ENCODE data around the gene KRT75.

The KRT75 gene

DNA sequence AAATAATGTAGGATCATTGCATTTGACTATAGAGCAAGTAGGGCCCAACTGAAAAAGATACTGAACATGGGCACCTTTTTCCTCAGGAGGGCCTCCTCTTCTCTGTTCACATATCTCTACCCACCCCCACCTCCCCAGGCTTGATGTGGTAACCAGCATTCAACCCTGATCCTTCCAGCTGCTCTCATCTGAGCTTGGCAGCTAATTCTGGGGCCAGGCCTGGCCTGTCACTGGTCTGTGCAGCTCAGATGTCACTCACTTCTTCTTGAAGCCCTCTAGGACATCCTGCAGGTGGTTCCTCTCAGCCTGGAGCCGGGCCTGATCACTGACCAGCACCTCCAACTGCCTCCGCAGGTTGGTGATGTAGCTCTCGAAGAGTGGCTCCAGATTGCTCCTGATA lies 50.8 kb downstream of the KRT75 start:
- H3K27ac ChIP-seq = no peak overlapping the region
- TF ChIP-seq ZFX (IDR thresholded peaks at IDR 0.05) = no peak
- TF ChIP-seq, protein P1, sequence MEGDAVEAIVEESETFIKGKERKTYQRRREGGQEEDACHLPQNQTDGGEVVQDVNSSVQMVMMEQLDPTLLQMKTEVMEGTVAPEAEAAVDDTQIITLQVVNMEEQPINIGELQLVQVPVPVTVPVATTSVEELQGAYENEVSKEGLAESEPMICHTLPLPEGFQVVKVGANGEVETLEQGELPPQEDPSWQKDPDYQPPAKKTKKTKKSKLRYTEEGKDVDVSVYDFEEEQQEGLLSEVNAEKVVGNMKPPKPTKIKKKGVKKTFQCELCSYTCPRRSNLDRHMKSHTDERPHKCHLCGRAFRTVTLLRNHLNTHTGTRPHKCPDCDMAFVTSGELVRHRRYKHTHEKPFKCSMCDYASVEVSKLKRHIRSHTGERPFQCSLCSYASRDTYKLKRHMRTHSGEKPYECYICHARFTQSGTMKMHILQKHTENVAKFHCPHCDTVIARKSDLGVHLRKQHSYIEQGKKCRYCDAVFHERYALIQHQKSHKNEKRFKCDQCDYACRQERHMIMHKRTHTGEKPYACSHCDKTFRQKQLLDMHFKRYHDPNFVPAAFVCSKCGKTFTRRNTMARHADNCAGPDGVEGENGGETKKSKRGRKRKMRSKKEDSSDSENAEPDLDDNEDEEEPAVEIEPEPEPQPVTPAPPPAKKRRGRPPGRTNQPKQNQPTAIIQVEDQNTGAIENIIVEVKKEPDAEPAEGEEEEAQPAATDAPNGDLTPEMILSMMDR (conservative IDR thresholded peaks at IDR 0.05) = no peak

DNA sequence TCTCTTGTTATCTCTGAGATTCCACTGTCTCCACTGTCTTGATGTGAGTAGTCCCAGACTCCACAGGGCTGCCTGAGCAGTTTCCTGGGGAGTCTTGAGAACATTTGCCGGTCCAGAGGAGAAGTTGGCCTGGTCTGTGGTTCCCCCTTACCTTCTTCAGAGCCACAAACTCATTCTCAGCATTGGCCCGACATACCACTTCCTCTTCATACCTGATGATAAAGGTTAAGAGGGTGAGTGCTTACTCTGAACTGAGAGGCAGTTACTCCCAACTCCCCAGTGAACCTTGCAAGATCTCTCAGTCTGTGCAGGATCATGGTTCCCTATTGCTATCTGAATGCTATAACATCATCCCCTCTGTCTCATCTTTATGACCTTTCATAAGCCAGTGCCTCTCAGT lies 51.3 kb downstream of the KRT75 start:
- no peak overlapping the region for H3K27ac ChIP-seq
- TF ChIP-seq ZFX (IDR thresholded peaks at IDR 0.05) = no peak
- TF ChIP-seq, protein P1 (conservative IDR thresholded peaks at IDR 0.05) = no peak

DNA sequence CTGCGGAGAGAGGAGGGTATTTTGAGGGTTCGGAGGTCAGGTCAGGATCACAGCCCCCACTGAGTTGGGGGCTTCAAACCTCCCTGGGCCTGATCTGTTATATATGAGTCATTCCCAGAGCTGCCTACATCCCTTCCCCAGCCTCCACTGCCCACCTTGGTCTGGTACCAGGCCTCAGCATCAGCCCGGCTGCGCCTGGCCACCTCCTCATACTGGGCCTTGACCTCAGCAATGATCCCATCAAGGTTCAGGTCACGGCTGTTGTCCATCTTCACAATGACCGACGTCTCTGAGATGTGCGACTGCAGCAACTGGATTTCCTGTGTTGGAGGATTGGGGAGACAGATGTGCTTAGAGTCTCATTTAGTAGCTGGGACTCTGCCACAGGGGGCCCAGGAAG lies 53.0 kb downstream of the KRT75 start:
- no peak overlapping the region for H3K27ac ChIP-seq
- no peak for TF ChIP-seq ZFX (IDR thresholded peaks at IDR 0.05)
- TF ChIP-seq, protein P1 (conservative IDR thresholded peaks at IDR 0.05) = no peak

DNA sequence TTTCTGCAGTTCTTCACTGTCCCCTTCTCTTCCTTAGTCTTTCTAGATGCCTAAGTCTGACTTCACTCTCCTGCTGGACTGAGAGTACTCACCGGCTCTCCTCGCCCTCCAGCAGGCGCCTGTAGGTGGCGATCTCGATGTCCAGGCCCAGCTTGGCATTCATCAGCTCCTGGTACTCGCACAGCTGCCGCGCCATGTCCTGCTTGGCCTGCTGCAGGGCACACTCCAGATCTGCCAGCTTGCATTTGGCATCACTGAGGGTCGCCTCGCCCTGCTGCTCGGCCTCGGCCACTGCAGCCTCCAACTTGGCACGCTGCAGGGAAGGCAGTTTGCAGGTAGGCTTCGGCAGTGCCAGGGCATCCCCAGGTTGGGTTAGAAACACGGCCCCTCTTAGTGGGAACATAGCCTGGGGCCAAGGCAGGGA lies 53.9 kb downstream of the KRT75 start:
- H3K27ac ChIP-seq = no peak overlapping the region
- no peak for TF ChIP-seq ZFX (IDR thresholded peaks at IDR 0.05)
- TF ChIP-seq, protein P1 (conservative IDR thresholded peaks at IDR 0.05) = peak; percentile 91

DNA sequence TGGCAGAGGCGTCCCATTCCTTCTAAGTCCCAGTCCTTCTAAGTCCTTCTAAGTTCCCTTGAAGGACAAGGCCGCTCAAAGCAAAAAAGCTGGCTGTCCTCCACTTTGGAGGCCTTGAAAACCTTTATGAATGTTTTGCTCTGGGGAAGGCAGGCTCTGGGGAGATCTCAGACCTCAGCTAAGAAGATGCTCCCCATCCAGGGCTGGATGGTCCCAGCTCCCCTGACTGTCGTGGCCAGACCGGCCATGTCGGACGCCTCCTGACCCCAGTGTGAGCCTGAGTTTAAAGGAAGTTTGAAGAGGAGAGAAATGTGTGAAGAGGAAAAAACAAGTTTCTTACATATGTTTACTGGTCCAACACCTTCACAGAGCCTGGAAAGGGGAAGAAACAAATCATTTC lies 54.6 kb downstream of the KRT75 start:
- H3K27ac ChIP-seq = no peak overlapping the region
- no peak for TF ChIP-seq ZFX (IDR thresholded peaks at IDR 0.05)
- TF ChIP-seq, protein P1 (conservative IDR thresholded peaks at IDR 0.05) = no peak

DNA sequence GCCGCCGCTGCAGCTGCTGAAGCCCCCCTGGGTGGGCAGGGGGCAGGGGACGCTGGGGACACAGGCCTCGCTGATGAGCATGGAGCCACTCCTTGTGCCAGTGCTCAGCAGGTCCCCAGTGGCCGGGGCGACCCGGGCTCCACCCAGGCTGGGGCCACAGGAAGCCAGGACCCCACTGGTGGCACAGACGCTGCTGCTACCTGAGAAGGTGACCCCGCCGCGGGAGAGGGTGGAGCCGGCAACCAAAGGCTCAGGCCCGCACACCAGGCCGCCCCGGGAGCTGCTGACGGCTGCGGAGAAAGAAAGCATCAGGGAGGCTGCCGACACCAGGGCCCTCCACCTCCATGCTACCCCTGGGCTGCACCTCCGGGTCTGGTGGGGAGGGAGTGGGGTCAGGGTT lies 56.1 kb downstream of the KRT75 start:
- no peak for TF ChIP-seq ZFX (IDR thresholded peaks at IDR 0.05)
- TF ChIP-seq, protein P1 (conservative IDR thresholded peaks at IDR 0.05) = no peak
- H3K27ac ChIP-seq = no peak overlapping the region

DNA sequence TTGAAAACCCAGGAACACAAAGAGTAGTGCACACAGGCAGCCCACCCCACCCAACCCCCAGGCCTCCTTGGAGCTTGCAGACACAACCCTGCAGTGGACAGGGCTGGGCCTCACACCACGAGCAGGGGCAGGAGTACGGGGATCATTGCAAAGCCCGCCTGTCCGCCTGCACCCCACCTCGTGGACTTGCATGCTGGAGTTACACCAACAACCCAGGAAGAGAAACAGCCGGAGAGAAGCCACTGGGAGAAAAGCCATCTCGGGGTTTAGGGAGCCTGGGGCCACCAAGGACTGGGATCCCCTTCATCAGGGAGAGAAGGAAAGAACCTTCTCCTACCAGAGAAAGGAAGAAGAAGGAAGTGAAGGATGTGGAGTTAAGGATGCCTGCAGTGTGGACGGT lies 56.9 kb downstream of the KRT75 start:
- TF ChIP-seq, protein P1 (conservative IDR thresholded peaks at IDR 0.05) = no peak
- TF ChIP-seq ZFX (IDR thresholded peaks at IDR 0.05) = no peak
- H3K27ac ChIP-seq = no peak overlapping the region
